GM12892 (cell line): ENCODE data around the gene KIF5B.

Source experiments
- POLR2A ChIP-seq: IDR thresholded peaks from 2 replicates; pipeline ENCODE4 v1.6.1; 2011; ENCODE audit warnings: low read depth, low read length, control low read depth
- POLR2AphosphoS5 ChIP-seq: IDR thresholded peaks from 2 replicates; pipeline ENCODE4 v1.6.1; 2011; ENCODE audit warnings: low read depth, low read length, control low read depth

- no peak for TF ChIP-seq POLR2A
- no peak for TF ChIP-seq POLR2AphosphoS5
These were observed 57.1 kb downstream of the KIF5B start for GRCh38 chr10:31999070-31999660.
